GM19025 (cell line): ENCODE results near the gene FAHD1.

Experiments
- ATAC-seq: cut with Tn5 transposase; IDR thresholded peaks from one replicate; pipeline ENCODE4 v1.9.1; 2021; ENCODE audit warnings: mild to moderate bottlenecking, low read depth, moderate library complexity; ENCODE audit not compliant: unreplicated experiment

The FAHD1 gene

GRCh38 chr16:1878256-1878655 is 51.2 kb downstream of the FAHD1 start:
- no peak for ATAC-seq
